B cell (primary cell): ENCODE measurements around the gene COL5A3. TPM values are rescaled to one million over a fixed set of nuclear protein-coding genes. Genes with fewer than 3 reads are reported as not detected.

Experiments used
- ATAC-seq: fragments of 200-7000 bp; cut with Tn5 transposase; one replicate; pipeline ENCODE4 v1.10.0; 2021; ENCODE audit warnings: low read depth, mild to moderate bottlenecking, moderate number of reproducible peaks, moderate library complexity
- CTCF ChIA-PET: fragments of 350-600 bp; sonication (Branson Sonifier 250); formaldehyde crosslinking; loops from one replicate; lab custom pipeline; 2021; ENCODE audit warnings: antibody characterized with exemption, inconsistent platforms; lab: Charles Lee
- POLR2A ChIA-PET: fragments of 350-600 bp; sonication (Branson Sonifier 250); formaldehyde crosslinking; loops from one replicate; lab custom pipeline; 2021; ENCODE audit warnings: antibody characterized with exemption; lab: Charles Lee
- DNase-seq: peaks from one replicate; pipeline ENCODE4 v3.0.0; 2013
- H2AFZ ChIP-seq: 2 replicates; pipeline ENCODE4 v1.6.1; 2012; ENCODE audit warnings: mild to moderate bottlenecking, low read depth, low read length; ENCODE audit not compliant: insufficient read depth, poor library complexity, severe bottlenecking
- H3K27ac ChIP-seq, 2 donors: 1 replicate in 1 of 2; 2 replicates in 1 of 2; pipeline ENCODE4 v1.5.1; 2012 to 2013; ENCODE audit warnings: low read length in 2 of 2, mild to moderate bottlenecking in 2 of 2, moderate library complexity in 1 of 2
- H3K27me3 ChIP-seq, 4 experiments: fragments of 200-600 bp in 1 of 4; sonication (generic) in 1 of 4; replicated peaks in 1 of 4; 1 replicate in 2 of 4; 2 replicates in 2 of 4; pipeline versions ENCODE4 v1.6.1 to v1.7.0; 2013 to 2016; ENCODE audit warnings: low read length in 3 of 4, mild to moderate bottlenecking in 2 of 4, mixed read lengths in 1 of 4, moderate library complexity in 1 of 4; ENCODE audit not compliant: insufficient read depth in 4 of 4, control insufficient read depth in 3 of 4; ENCODE audit errors: control extremely low read depth in 1 of 4
- H3K36me3 ChIP-seq, 2 experiments: replicated peaks in 1 of 2; 1 replicate in 1 of 2; 2 replicates in 1 of 2; pipeline versions ENCODE4 v1.6.1 to v1.7.1; 2013; ENCODE audit warnings: low read length in 1 of 2; ENCODE audit not compliant: insufficient read depth in 2 of 2, control insufficient read depth in 1 of 2; ENCODE audit errors: control extremely low read depth in 1 of 2, extremely low read depth in 1 of 2
- H3K4me1 ChIP-seq, 2 donors: fragments of 200-600 bp in 1 of 2; sonication (generic) in 1 of 2; 1 replicate in 1 of 2; 2 replicates in 1 of 2; pipeline versions ENCODE4 v1.5.1 to v1.6.1; 2013 to 2017; ENCODE audit warnings: low read length in 2 of 2; ENCODE audit not compliant: control insufficient read depth in 2 of 2, insufficient read depth in 2 of 2
- H3K4me2 ChIP-seq: replicated peaks from 2 replicates; pipeline ENCODE3; 2012; ENCODE audit warnings: mild to moderate bottlenecking, low read depth, low read length; ENCODE audit not compliant: poor library complexity, severe bottlenecking
- H3K4me3 ChIP-seq, 5 experiments: fragments of 200-600 bp in 1 of 5; sonication (generic) in 1 of 5; 1 replicate in 3 of 5; 2 replicates in 2 of 5; pipeline versions ENCODE4 v1.5.1 to v1.7.0; 2011 to 2016; ENCODE audit warnings: low read length in 4 of 5, mild to moderate bottlenecking in 4 of 5, low read depth in 2 of 5, control low read depth in 1 of 5, moderate library complexity in 1 of 5; ENCODE audit not compliant: insufficient read depth in 1 of 5; ENCODE audit errors: control extremely low read depth in 1 of 5, extremely low read depth in 1 of 5
- H3K79me2 ChIP-seq: fragments of 200-600 bp; sonication (generic); one replicate; pipeline ENCODE4 v1.6.0; 2016; ENCODE audit warnings: low read length; ENCODE audit not compliant: control insufficient read depth, insufficient read depth
- H3K9ac ChIP-seq: fragments of 200-600 bp; sonication (generic); 2 replicates; pipeline ENCODE4 v1.6.1; 2017; ENCODE audit warnings: mild to moderate bottlenecking, low read length, moderate library complexity
- H3K9me3 ChIP-seq, 3 donors: one replicate each; pipeline versions ENCODE4 v1.6.1 to v1.7.1; 2013; ENCODE audit warnings: low read length in 2 of 3; ENCODE audit not compliant: control insufficient read depth in 2 of 3, insufficient read depth in 1 of 3; ENCODE audit errors: control extremely low read depth in 1 of 3
- H4K20me1 ChIP-seq: 2 replicates; pipeline ENCODE4 v1.6.0; 2012; ENCODE audit warnings: mild to moderate bottlenecking, low read length; ENCODE audit not compliant: insufficient read depth, control insufficient read depth, poor library complexity, severe bottlenecking
- H3K27ac Mint-ChIP-seq: one replicate; pipeline ENCODE4 v1.8.0; 2021; ENCODE audit warnings: mixed read lengths
- H3K27me3 Mint-ChIP-seq: one replicate; pipeline ENCODE4 v1.8.0; 2021; ENCODE audit warnings: mixed read lengths
- H3K4me1 Mint-ChIP-seq: one replicate; pipeline ENCODE4 v1.8.0; 2021; ENCODE audit warnings: mixed read lengths
- H3K4me3 Mint-ChIP-seq: one replicate; pipeline ENCODE4 v1.8.0; 2021; ENCODE audit warnings: mixed read lengths
- H3K9me3 Mint-ChIP-seq: one replicate; pipeline ENCODE4 v1.8.0; 2022; ENCODE audit warnings: mixed read lengths; ENCODE audit not compliant: insufficient read depth
- EZH2 ChIP-seq: IDR thresholded peaks from 2 replicates; pipeline ENCODE4 v1.6.1; 2012; ENCODE audit warnings: borderline replicate concordance, low read depth, mild to moderate bottlenecking, moderate library complexity, low read length; ENCODE audit not compliant: insufficient read depth, poor library complexity, severe bottlenecking
- WGBS: methylation state at CpG from one replicate; pipeline ENCODE4 v1.1.5; 2013; ENCODE audit warnings: missing lambda C conversion rate; ENCODE audit not compliant: insufficient coverage; 5-methylcytosine and 5-hydroxymethylcytosine counted together
- intact Hi-C: fragments of 100-400 bp; cut with micrococcal nuclease; formaldehyde crosslinking; loops from one replicate; pipeline ENCODE4 v1.10.0; 2022
- polyA plus RNA-seq: library from polyadenylated mRNA; depleted of rRNA; stranded (reverse); fragments of >200 nt; gene quantifications from 2 replicates; pipeline ENCODE4 v1.2.3, GENCODE V29; 2012
- total RNA-seq, 2 donors: library from RNA; stranded (reverse); fragments of 120-200 nt in 1 of 2; gene quantifications; 1 replicate in 1 of 2; 2 replicates in 1 of 2; pipeline versions ENCODE4 v1.2.3 to v1.2.4, GENCODE V29; 2013 to 2022
- TF ChIP-seq, protein P1 (sequence below): fragments of 200-600 bp; IDR thresholded peaks from one replicate; pipeline ENCODE4 v1.8.0; 2022; ENCODE audit warnings: antibody characterized with exemption, mild to moderate bottlenecking

Gene COL5A3
- total and polyA plus RNA-seq, 2 donors (not counting 1 experiment from before 2014, with no cell fraction given): 0.01 TPM; not detected in 1

DNA sequence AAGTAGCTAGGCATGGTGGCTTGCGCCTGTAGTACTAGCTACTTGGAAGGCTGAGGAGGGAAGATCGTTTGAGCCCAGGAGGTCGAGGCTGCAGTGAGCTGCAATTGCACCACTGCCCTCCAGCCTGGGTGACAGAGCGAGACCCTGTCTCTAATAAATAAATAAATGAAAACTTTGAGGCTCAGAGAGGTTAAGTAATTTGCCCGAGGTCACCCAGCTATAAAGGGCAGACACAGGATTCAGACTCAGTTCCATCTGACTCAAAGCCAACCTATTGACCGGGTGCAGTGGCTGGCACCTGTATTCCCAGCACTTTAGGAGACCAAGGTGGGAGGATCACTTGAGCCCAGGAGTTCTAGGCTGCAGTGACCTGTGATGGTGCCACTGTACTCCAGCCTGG is 66.6 kb downstream of the COL5A3 start:
- H3K9me3 ChIP-seq: peaks cover 2 to 19% (median 9%) of the 10 kb centered on the region in 3 donors
- no peaks in the 10 kb centered on the region for H3K79me2 ChIP-seq
- no peak overlapping the region for H3K4me3 ChIP-seq
- H4K20me1 ChIP-seq: no peaks in the 10 kb centered on the region
- H3K27me3 Mint-ChIP-seq: peaks cover 36% of the 10 kb centered on the region
- no peak overlapping the region for H3K9ac ChIP-seq
- peaks cover 2% of the 10 kb centered on the region for H3K9me3 Mint-ChIP-seq
- DNase-seq (no peak), ATAC-seq (no peak)
- no peak overlapping the region for H3K27ac Mint-ChIP-seq
- peaks cover 2% of the 10 kb centered on the region for H3K4me1 Mint-ChIP-seq
- intact Hi-C loops: no loop called here
- no peak overlapping the region for H2AFZ ChIP-seq
- ChIA-PET CTCF (interaction anchor here (1.5 kb wide), 1 partner anchor 307 kb away, joined by 3 read pairs; no protein-coding TSS in a partner anchor), POLR2A (no interaction called here)
- H3K27me3 ChIP-seq: peaks cover 0 to 16% (median 3%) of the 10 kb centered on the region in 4 experiments
- TF ChIP-seq, protein P1, sequence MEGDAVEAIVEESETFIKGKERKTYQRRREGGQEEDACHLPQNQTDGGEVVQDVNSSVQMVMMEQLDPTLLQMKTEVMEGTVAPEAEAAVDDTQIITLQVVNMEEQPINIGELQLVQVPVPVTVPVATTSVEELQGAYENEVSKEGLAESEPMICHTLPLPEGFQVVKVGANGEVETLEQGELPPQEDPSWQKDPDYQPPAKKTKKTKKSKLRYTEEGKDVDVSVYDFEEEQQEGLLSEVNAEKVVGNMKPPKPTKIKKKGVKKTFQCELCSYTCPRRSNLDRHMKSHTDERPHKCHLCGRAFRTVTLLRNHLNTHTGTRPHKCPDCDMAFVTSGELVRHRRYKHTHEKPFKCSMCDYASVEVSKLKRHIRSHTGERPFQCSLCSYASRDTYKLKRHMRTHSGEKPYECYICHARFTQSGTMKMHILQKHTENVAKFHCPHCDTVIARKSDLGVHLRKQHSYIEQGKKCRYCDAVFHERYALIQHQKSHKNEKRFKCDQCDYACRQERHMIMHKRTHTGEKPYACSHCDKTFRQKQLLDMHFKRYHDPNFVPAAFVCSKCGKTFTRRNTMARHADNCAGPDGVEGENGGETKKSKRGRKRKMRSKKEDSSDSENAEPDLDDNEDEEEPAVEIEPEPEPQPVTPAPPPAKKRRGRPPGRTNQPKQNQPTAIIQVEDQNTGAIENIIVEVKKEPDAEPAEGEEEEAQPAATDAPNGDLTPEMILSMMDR: no peak
- no peak for TF ChIP-seq EZH2
- 95% methylated on average over 3 of the region's 6 CpGs for WGBS
- H3K27ac ChIP-seq: no peak overlapping the region
- no peak overlapping the region for H3K4me2 ChIP-seq
- no peaks in the 10 kb centered on the region for H3K4me1 ChIP-seq
- no peak overlapping the region for H3K4me3 Mint-ChIP-seq
- no peaks in the 10 kb centered on the region for H3K36me3 ChIP-seq

DNA sequence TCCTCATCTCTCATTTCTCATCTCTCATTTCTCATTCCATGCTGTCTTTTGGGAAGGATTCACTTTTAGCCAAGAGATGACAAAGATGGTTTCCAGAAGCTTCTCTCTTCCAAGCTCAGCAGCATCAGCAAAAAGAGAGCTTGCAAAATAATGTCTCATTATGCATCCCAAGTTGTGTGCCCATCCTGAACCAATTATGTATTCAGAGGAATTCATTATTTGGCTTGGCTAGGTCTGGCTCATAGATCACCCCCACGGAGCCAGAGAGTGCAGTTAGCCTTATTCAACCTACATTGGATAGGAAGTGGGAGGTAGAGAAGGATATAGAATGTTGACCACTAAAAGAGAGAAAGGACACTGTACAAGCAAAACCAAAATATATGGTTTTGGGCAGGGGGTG is 68.6 kb downstream of the COL5A3 start:
- intact Hi-C loops: no loop called here
- Mint-ChIP-seq H3K27ac (no peak overlapping the region), H3K9me3 (peaks cover 2% of the 10 kb centered on the region), H3K4me3 (no peak overlapping the region), H3K27me3 (peaks cover 40% of the 10 kb centered on the region), H3K4me1 (peaks cover 8% of the 10 kb centered on the region)
- ChIA-PET POLR2A (no interaction called here), CTCF (no interaction called here)
- H3K9me3 ChIP-seq: peaks cover 2 to 25% (median 9%) of the 10 kb centered on the region in 3 donors
- H3K4me3 ChIP-seq: no peak overlapping the region
- no peak overlapping the region for H3K27ac ChIP-seq
- peaks cover 0 to 34% (median 17%) of the 10 kb centered on the region in 4 experiments for H3K27me3 ChIP-seq
- DNase-seq (no peak), ATAC-seq (no peak)
- no peak overlapping the region for H2AFZ ChIP-seq
- H3K4me2 ChIP-seq: no peak overlapping the region
- no peaks in the 10 kb centered on the region for H4K20me1 ChIP-seq
- no CpG with 5 or more reads among the region's 1 CpG for WGBS
- no peak for TF ChIP-seq EZH2
- TF ChIP-seq, protein P1: no peak
- peaks cover 5 to 6% of the 10 kb centered on the region in 2 donors for H3K4me1 ChIP-seq
- no peaks in the 10 kb centered on the region for H3K36me3 ChIP-seq
- H3K9ac ChIP-seq: no peak overlapping the region
- H3K79me2 ChIP-seq: no peaks in the 10 kb centered on the region
